PFSK-1 (cell line): ENCODE measurements around the gene RBPJL.

ENCODE experiments used
- FOXP2 ChIP-seq: optimal IDR thresholded peaks from 2 replicates; pipeline ENCODE3; 2011; ENCODE audit warnings: borderline replicate concordance, control low read depth, inconsistent platforms; ENCODE audit not compliant: insufficient read depth; ENCODE audit errors: extremely low read length, extremely low read depth
- POLR2AphosphoS5 ChIP-seq: IDR thresholded peaks from 2 replicates; pipeline ENCODE4 v1.6.1; 2012; ENCODE audit warnings: low read depth, mild to moderate bottlenecking, control low read depth, low read length, moderate library complexity
- SIN3A ChIP-seq: IDR thresholded peaks from 2 replicates; pipeline ENCODE4 v1.6.1; 2012; ENCODE audit warnings: mild to moderate bottlenecking, low read length, moderate library complexity, borderline replicate concordance; ENCODE audit not compliant: insufficient read depth
- TAF1 ChIP-seq: IDR thresholded peaks from 2 replicates; pipeline ENCODE4 v1.6.1; 2012; ENCODE audit warnings: low read length, control low read depth, borderline replicate concordance; ENCODE audit not compliant: insufficient read depth
- TF ChIP-seq, protein P1 (sequence below), 2 experiments: IDR thresholded peaks; 2 replicates each; pipeline versions ENCODE4 v1.6.1 to v1.8.0; 2011 to 2012; ENCODE audit warnings: low read depth in 2 of 2, low read length in 2 of 2, control low read depth in 1 of 2, inconsistent platforms in 1 of 2, mild to moderate bottlenecking in 1 of 2, moderate library complexity in 1 of 2; ENCODE audit not compliant: insufficient read depth in 1 of 2

The RBPJL gene

GRCh38 chr20:45269754-45270270 is 36.8 kb upstream of the RBPJL start:
- no peak for TF ChIP-seq TAF1
- no peak for TF ChIP-seq FOXP2
- no peak for TF ChIP-seq SIN3A
- TF ChIP-seq, protein P1, sequence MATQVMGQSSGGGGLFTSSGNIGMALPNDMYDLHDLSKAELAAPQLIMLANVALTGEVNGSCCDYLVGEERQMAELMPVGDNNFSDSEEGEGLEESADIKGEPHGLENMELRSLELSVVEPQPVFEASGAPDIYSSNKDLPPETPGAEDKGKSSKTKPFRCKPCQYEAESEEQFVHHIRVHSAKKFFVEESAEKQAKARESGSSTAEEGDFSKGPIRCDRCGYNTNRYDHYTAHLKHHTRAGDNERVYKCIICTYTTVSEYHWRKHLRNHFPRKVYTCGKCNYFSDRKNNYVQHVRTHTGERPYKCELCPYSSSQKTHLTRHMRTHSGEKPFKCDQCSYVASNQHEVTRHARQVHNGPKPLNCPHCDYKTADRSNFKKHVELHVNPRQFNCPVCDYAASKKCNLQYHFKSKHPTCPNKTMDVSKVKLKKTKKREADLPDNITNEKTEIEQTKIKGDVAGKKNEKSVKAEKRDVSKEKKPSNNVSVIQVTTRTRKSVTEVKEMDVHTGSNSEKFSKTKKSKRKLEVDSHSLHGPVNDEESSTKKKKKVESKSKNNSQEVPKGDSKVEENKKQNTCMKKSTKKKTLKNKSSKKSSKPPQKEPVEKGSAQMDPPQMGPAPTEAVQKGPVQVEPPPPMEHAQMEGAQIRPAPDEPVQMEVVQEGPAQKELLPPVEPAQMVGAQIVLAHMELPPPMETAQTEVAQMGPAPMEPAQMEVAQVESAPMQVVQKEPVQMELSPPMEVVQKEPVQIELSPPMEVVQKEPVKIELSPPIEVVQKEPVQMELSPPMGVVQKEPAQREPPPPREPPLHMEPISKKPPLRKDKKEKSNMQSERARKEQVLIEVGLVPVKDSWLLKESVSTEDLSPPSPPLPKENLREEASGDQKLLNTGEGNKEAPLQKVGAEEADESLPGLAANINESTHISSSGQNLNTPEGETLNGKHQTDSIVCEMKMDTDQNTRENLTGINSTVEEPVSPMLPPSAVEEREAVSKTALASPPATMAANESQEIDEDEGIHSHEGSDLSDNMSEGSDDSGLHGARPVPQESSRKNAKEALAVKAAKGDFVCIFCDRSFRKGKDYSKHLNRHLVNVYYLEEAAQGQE (IDR thresholded peaks at IDR 0.05; ENCODE audit: insufficient read depth in 1 of 2, low read depth in 2 of 2, low read length in 2 of 2), result no peak
- TF ChIP-seq POLR2AphosphoS5, result no peak

DNA sequence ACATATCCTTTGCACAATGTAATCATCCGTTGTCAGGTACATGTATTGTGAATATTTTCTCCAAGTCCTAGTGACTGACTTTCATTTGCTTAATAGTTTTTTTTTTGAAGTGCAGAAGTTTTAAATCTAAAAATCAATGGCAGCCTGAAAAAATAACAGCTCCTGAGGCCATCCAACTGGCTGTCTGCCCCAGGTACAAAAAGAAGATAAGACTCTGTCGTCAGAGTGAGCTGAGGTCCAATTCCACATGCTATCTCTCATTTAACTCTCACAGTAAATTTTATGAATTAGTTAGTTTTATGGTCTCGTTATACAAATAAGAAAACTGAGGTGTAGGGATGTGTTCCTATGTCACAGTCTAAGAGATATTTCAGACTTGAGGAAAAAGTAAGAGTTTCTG is 31.3 kb upstream of the RBPJL start:
- TF ChIP-seq, protein P1 (IDR thresholded peaks at IDR 0.05; ENCODE audit: insufficient read depth in 1 of 2, low read depth in 2 of 2, low read length in 2 of 2), result no peak
- TF ChIP-seq FOXP2, result no peak

DNA sequence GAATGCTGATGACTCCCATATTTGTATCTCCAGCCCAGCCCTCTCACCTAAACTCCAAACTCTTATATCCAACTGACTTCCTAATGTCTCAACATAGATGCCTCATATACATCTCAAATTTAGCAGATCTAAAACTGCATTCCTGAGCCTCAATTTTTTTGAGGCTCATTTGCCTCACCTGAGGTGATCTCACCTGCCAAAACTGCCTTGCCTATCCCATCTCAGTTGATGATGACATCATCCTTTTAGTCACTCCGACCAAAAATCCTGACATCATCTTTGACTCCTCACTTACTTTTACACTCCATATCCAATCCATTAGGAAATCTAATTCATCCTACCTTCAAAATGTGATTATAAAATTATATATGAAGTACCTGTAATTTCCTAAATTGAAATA is 26.6 kb upstream of the RBPJL start:
- TF ChIP-seq FOXP2 (no peak), SIN3A (no peak), TAF1 (no peak), POLR2AphosphoS5 (no peak)
- TF ChIP-seq, protein P1 (IDR thresholded peaks at IDR 0.05; ENCODE audit: insufficient read depth in 1 of 2, low read depth in 2 of 2, low read length in 2 of 2), result no peak

DNA sequence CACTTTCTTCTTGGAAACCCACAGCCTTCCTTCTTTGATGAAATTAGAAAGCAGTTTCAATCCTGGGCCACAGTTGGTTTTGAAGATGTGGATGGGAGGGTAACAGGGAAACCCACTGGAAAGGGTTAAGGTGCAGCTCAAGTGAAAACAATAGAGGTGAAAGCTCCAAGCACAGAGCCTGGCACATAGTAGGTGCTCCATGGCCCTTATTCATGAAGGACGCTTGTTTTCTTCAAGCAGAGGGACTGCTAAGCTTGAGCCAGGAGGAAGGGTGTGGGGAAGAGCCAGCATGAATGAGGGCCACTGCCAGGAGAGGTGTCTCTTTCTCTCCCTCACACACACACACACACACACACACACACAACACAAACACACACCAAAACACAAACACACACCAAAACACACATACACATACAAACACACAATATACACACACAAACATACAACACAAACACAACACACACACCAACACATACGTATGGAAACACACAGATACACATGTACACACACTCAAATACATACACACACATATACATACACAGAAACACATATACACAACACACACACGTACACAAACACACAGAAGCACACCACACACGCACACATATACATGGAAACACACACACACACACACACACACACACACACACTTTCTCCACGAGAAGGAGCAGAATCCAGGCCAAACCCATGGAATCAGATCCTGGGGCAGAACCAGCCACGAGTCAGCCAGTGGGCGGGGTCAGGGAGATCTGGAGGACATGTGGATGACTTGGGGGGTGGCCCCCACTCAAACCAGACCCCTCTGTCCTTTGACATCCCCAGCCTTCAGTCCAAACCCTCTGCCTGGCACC is 23.7 kb upstream of the RBPJL start:
- TF ChIP-seq FOXP2 (no peak), TAF1 (no peak), POLR2AphosphoS5 (no peak), SIN3A (no peak)
- TF ChIP-seq, protein P1 (IDR thresholded peaks at IDR 0.05; ENCODE audit: insufficient read depth in 1 of 2, low read depth in 2 of 2, low read length in 2 of 2), result no peak
